ENCODE measurements around the gene CDK13.

- TF ChIP-seq CTCF (IDR thresholded peaks at IDR 0.05; ENCODE audit: insufficient read depth, low read depth, low read length) (no peak), EZH2 (IDR thresholded peaks at IDR 0.05; ENCODE audit: insufficient read depth, low read length) (no peak)
Observed at GRCh38 chr7:40099837-40100236, 149.8 kb downstream of the CDK13 start.

Data from astrocyte (in vitro differentiated cells and primary cell).